WTC11 (cell line): ENCODE data around the gene ZPLD1. TPM values are rescaled to one million over a fixed set of nuclear protein-coding genes. Genes with fewer than 3 reads are reported as not detected.

ENCODE experiments used
- ATAC-seq: fragments of 200-7000 bp; cut with Tn5 transposase; 2 replicates; pipeline ENCODE4 v1.10.0; 2021; ENCODE audit warnings: mild to moderate bottlenecking, moderate library complexity
- CTCF ChIA-PET: fragments of 300-600 bp; sonication (Branson Sonifier 250); formaldehyde crosslinking; loops from one replicate; lab custom pipeline; 2021; ENCODE audit warnings: antibody characterized with exemption; lab: Charles Lee
- POLR2A ChIA-PET: fragments of 350-600 bp; sonication (Branson Sonifier 250); formaldehyde crosslinking; loops from one replicate; lab custom pipeline; 2021; ENCODE audit warnings: antibody characterized with exemption; lab: Charles Lee
- DNase-seq: peaks from one replicate; pipeline ENCODE4 v3.0.0; 2021; ENCODE audit warnings: low spot score
- H3K27ac Mint-ChIP-seq: 2 replicates; pipeline ENCODE4 v1.8.0; 2021; ENCODE audit warnings: mixed read lengths
- H3K27me3 Mint-ChIP-seq: 2 replicates; pipeline ENCODE4 v1.8.0; 2021; ENCODE audit warnings: low read depth, mild to moderate bottlenecking, moderate library complexity, mixed read lengths
- H3K36me3 Mint-ChIP-seq: 2 replicates; pipeline ENCODE4 v1.8.0; 2021; ENCODE audit warnings: mixed read lengths
- H3K4me1 Mint-ChIP-seq: 2 replicates; pipeline ENCODE4 v1.8.0; 2022; ENCODE audit warnings: mixed read lengths
- H3K4me3 Mint-ChIP-seq: 2 replicates; pipeline ENCODE4 v1.8.0; 2021; ENCODE audit warnings: mild to moderate bottlenecking, moderate library complexity, mixed read lengths
- H3K9me3 Mint-ChIP-seq: 2 replicates; pipeline ENCODE4 v1.8.0; 2021; ENCODE audit warnings: mixed read lengths
- CDX4 ChIP-seq: fragments of 250-450 bp; sonication (Bioruptor Pico); IDR thresholded peaks from 2 replicates; pipeline ENCODE4 v1.9.0; 2021; ENCODE audit warnings: moderate library complexity, mild to moderate bottlenecking, inconsistent platforms, borderline replicate concordance
- CREM ChIP-seq: sonication (generic); formaldehyde crosslinking; IDR thresholded peaks from 2 replicates; pipeline ENCODE4 v1.8.1; 2022; ENCODE audit warnings: mild to moderate bottlenecking, missing genetic modification reagents, moderate library complexity
- FOXP1 ChIP-seq: sonication (generic); formaldehyde crosslinking; IDR thresholded peaks from 2 replicates; pipeline ENCODE4 v1.8.0; 2022; ENCODE audit warnings: missing genetic modification reagents, mild to moderate bottlenecking, moderate library complexity, borderline replicate concordance
- GRHL2 ChIP-seq: fragments of 250-450 bp; sonication (Bioruptor Pico); IDR thresholded peaks from 2 replicates; pipeline ENCODE4 v1.8.0; 2022; ENCODE audit warnings: mild to moderate bottlenecking, moderate library complexity; ENCODE audit not compliant: insufficient replicate concordance, severe bottlenecking
- HMGA2 ChIP-seq: fragments of 250-450 bp; sonication (Bioruptor Pico); IDR thresholded peaks from 2 replicates; pipeline ENCODE4 v1.4.0; 2021; ENCODE audit warnings: mild to moderate bottlenecking, moderate library complexity
- NFATC4 ChIP-seq: fragments of 250-450 bp; sonication (Bioruptor Pico); IDR thresholded peaks from 2 replicates; pipeline ENCODE4 v1.9.0; 2021; ENCODE audit warnings: mild to moderate bottlenecking
- NR1H2 ChIP-seq: sonication (generic); formaldehyde crosslinking; IDR thresholded peaks from 2 replicates; pipeline ENCODE4 v1.9.0; 2021; ENCODE audit warnings: mild to moderate bottlenecking, moderate library complexity, missing genetic modification reagents
- PRDM15 ChIP-seq: sonication (generic); formaldehyde crosslinking; IDR thresholded peaks from 2 replicates; pipeline ENCODE4 v1.8.0; 2022; ENCODE audit warnings: missing genetic modification reagents
- STAT6 ChIP-seq: sonication (generic); formaldehyde crosslinking; conservative IDR thresholded peaks from 2 replicates; pipeline ENCODE4 v1.8.1; 2023; ENCODE audit warnings: mild to moderate bottlenecking, low read depth, missing genetic modification reagents, moderate library complexity
- TEAD4 ChIP-seq: sonication (generic); formaldehyde crosslinking; IDR thresholded peaks from 2 replicates; pipeline ENCODE4 v1.8.0; 2022; ENCODE audit warnings: mild to moderate bottlenecking, missing genetic modification reagents
- TP53 ChIP-seq: sonication (generic); formaldehyde crosslinking; IDR thresholded peaks from 2 replicates; pipeline ENCODE4 v1.8.1; 2023; ENCODE audit warnings: mild to moderate bottlenecking, missing genetic modification reagents
- ZNF396 ChIP-seq: fragments of 250-450 bp; sonication (Bioruptor Pico); IDR thresholded peaks from 2 replicates; pipeline ENCODE4 v1.8.0; 2021; ENCODE audit warnings: mild to moderate bottlenecking, moderate library complexity, borderline replicate concordance
- ZNF671 ChIP-seq: fragments of 250-450 bp; sonication (Bioruptor Pico); IDR thresholded peaks from 2 replicates; pipeline ENCODE4 v1.8.0; 2021; ENCODE audit warnings: mild to moderate bottlenecking
- total RNA-seq: library from RNA; stranded (reverse); gene quantifications from 3 replicates; pipeline ENCODE4 v1.2.3, GENCODE V29; 2021
- TF ChIP-seq, protein P1 (sequence below): sonication (generic); formaldehyde crosslinking; IDR thresholded peaks from 2 replicates; pipeline ENCODE4 v1.8.0; 2022; ENCODE audit warnings: mild to moderate bottlenecking, missing genetic modification reagents
- TF ChIP-seq, protein P2 (sequence below): sonication (generic); formaldehyde crosslinking; IDR thresholded peaks from 2 replicates; pipeline ENCODE4 v1.8.1; 2022; ENCODE audit warnings: low read depth, missing genetic modification reagents, borderline replicate concordance
- TF ChIP-seq, protein P3 (sequence below): sonication (generic); formaldehyde crosslinking; IDR thresholded peaks from 2 replicates; pipeline ENCODE4 v1.8.0; 2022; ENCODE audit warnings: mild to moderate bottlenecking, missing genetic modification reagents
- TF ChIP-seq, protein P4 (sequence below): sonication (generic); formaldehyde crosslinking; IDR thresholded peaks from 2 replicates; pipeline ENCODE4 v1.8.1; 2023; ENCODE audit warnings: mild to moderate bottlenecking, moderate library complexity, missing genetic modification reagents

Gene ZPLD1
- total RNA-seq, 1 experiment from 2014 or later = not detected

- TF ChIP-seq TP53 (CRISPR knock-in tag) (no peak), TEAD4 (CRISPR knock-in tag) (no peak), GRHL2 (CRISPR knock-in tag) (no peak), ZNF671 (CRISPR knock-in tag) (no peak)
- TF ChIP-seq, protein P1, sequence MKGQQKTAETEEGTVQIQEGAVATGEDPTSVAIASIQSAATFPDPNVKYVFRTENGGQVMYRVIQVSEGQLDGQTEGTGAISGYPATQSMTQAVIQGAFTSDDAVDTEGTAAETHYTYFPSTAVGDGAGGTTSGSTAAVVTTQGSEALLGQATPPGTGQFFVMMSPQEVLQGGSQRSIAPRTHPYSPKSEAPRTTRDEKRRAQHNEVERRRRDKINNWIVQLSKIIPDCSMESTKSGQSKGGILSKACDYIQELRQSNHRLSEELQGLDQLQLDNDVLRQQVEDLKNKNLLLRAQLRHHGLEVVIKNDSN (CRISPR knock-in tag) = no peak
- TF ChIP-seq, protein P2, sequence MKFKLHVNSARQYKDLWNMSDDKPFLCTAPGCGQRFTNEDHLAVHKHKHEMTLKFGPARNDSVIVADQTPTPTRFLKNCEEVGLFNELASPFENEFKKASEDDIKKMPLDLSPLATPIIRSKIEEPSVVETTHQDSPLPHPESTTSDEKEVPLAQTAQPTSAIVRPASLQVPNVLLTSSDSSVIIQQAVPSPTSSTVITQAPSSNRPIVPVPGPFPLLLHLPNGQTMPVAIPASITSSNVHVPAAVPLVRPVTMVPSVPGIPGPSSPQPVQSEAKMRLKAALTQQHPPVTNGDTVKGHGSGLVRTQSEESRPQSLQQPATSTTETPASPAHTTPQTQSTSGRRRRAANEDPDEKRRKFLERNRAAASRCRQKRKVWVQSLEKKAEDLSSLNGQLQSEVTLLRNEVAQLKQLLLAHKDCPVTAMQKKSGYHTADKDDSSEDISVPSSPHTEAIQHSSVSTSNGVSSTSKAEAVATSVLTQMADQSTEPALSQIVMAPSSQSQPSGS = no peak
- Mint-ChIP-seq H3K27ac (no peak overlapping the region), H3K36me3 (no peaks in the 10 kb centered on the region), H3K4me1 (no peaks in the 10 kb centered on the region; the same call in 1 of the 2 replicates), H3K4me3 (no peak overlapping the region), H3K27me3 (no peaks in the 10 kb centered on the region), H3K9me3 (peaks cover 3% of the 10 kb centered on the region; the same call in 1 of the 2 replicates)
- POLR2A ChIA-PET = no interaction called here
- ATAC-seq = no peak
- CTCF ChIA-PET = interaction anchor here (1.0 kb wide), 1 partner anchor 76 kb away, joined by 3 read pairs; no protein-coding TSS in a partner anchor
- DNase-seq = no peak
Observed at GRCh38 chr3:102394517-102394916, 40.3 kb upstream of the ZPLD1 start.

- ATAC-seq (no peak), DNase-seq (no peak)
- Mint-ChIP-seq H3K36me3 (no peaks in the 10 kb centered on the region), H3K9me3 (peaks cover 3% of the 10 kb centered on the region; the same call in 1 of the 2 replicates), H3K4me3 (no peak overlapping the region), H3K4me1 (peaks cover 9% of the 10 kb centered on the region), H3K27ac (no peak overlapping the region)
- CTCF ChIA-PET = no interaction called here
- no peak for TF ChIP-seq STAT6 (CRISPR knock-in tag)
- TF ChIP-seq FOXP1 = no peak
- no peak for TF ChIP-seq CREM (CRISPR knock-in tag)
- TF ChIP-seq, protein P3, sequence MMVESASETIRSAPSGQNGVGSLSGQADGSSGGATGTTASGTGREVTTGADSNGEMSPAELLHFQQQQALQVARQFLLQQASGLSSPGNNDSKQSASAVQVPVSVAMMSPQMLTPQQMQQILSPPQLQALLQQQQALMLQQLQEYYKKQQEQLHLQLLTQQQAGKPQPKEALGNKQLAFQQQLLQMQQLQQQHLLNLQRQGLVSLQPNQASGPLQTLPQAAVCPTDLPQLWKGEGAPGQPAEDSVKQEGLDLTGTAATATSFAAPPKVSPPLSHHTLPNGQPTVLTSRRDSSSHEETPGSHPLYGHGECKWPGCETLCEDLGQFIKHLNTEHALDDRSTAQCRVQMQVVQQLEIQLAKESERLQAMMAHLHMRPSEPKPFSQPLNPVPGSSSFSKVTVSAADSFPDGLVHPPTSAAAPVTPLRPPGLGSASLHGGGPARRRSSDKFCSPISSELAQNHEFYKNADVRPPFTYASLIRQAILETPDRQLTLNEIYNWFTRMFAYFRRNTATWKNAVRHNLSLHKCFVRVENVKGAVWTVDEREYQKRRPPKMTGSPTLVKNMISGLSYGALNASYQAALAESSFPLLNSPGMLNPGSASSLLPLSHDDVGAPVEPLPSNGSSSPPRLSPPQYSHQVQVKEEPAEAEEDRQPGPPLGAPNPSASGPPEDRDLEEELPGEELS = no peak
- no peak for TF ChIP-seq CDX4 (CRISPR knock-in tag)
- no peak for TF ChIP-seq ZNF396 (CRISPR knock-in tag)
- no peak for TF ChIP-seq HMGA2 (CRISPR knock-in tag)
- TF ChIP-seq NR1H2 (CRISPR knock-in tag) = no peak
- no peak for TF ChIP-seq NFATC4 (CRISPR knock-in tag)
- TF ChIP-seq TP53 (CRISPR knock-in tag) = no peak
- TF ChIP-seq PRDM15 (CRISPR knock-in tag) = no peak
- TF ChIP-seq, protein P4, sequence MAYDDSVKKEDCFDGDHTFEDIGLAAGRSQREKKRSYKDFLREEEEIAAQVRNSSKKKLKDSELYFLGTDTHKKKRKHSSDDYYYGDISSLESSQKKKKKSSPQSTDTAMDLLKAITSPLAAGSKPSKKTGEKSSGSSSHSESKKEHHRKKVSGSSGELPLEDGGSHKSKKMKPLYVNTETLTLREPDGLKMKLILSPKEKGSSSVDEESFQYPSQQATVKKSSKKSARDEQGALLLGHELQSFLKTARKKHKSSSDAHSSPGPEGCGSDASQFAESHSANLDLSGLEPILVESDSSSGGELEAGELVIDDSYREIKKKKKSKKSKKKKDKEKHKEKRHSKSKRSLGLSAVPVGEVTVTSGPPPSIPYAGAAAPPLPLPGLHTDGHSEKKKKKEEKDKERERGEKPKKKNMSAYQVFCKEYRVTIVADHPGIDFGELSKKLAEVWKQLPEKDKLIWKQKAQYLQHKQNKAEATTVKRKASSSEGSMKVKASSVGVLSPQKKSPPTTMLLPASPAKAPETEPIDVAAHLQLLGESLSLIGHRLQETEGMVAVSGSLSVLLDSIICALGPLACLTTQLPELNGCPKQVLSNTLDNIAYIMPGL (CRISPR knock-in tag) = no peak
- TF ChIP-seq, all 79 proteins: peak for 0
- POLR2A ChIA-PET = no interaction called here
- H3K27me3 Mint-ChIP-seq = no peaks in the 10 kb centered on the region
Observed at GRCh38 chr3:102398176-102398575, 36.6 kb upstream of the ZPLD1 start.
